ENCODE data around the gene SSBP1.

GRCh38 chr7:141699860-141700259 lies 38.3 kb upstream of the SSBP1 start:
- no peak for TF ChIP-seq CTCF (conservative IDR thresholded peaks at IDR 0.05; ENCODE audit: low read length)
- TF ChIP-seq EZH2phosphoT487 (IDR thresholded peaks at IDR 0.05; ENCODE audit: borderline replicate concordance) = no peak
